Right renal cortex interstitium (tissue), 3 donors: Measurements from ENCODE around the gene DMBX1. TPM values are rescaled to one million over a fixed set of nuclear protein-coding genes. Genes with fewer than 3 reads are reported as not detected.

Source experiments
- DNase-seq, 3 donors: peaks; one replicate each; pipeline ENCODE4 v3.0.0-alpha.2; 2013; ENCODE audit warnings: low read depth in 3 of 3, low spot score in 2 of 3
- polyA plus RNA-seq, 3 donors: library from polyadenylated mRNA; unstranded; fragments of 120-200 nt; gene quantifications; one replicate each; pipeline ENCODE4 v1.2.1, GENCODE V29; 2013; ENCODE audit not compliant: insufficient read length in 3 of 3

The DMBX1 gene
- polyA plus RNA-seq, 3 donors, result not detected

- no peak for DNase-seq
Observed at GRCh38 chr1:46522969-46523320, 33.3 kb downstream of the DMBX1 start.

GRCh38 chr1:46523496-46524353, 34.1 kb downstream of the DMBX1 start:
- DNase-seq, result no peak

GRCh38 chr1:46524843-46525242, 35.2 kb downstream of the DMBX1 start:
- DNase-seq, result no peak

- DNase-seq, result no peak
Observed at GRCh38 chr1:46525253-46525983, 35.8 kb downstream of the DMBX1 start.

GRCh38 chr1:46526013-46526690, 36.5 kb downstream of the DMBX1 start:
- no peak for DNase-seq

GRCh38 chr1:46526691-46527291, 37.2 kb downstream of the DMBX1 start:
- DNase-seq, result no peak

GRCh38 chr1:46527474-46528296, 38.0 kb downstream of the DMBX1 start:
- DNase-seq, result no peak

GRCh38 chr1:46528297-46528955, 38.8 kb downstream of the DMBX1 start:
- no peak for DNase-seq

- DNase-seq, result no peak
Observed at GRCh38 chr1:46529031-46529630, 39.5 kb downstream of the DMBX1 start.

GRCh38 chr1:46530311-46530710, 40.7 kb downstream of the DMBX1 start:
- no peak for DNase-seq

- no peak for DNase-seq
Observed at GRCh38 chr1:46530791-46531409, 41.3 kb downstream of the DMBX1 start.

- DNase-seq, result no peak
Observed at GRCh38 chr1:46532095-46532494, 42.5 kb downstream of the DMBX1 start.

- no peak for DNase-seq
Observed at GRCh38 chr1:46532498-46533178, 43.0 kb downstream of the DMBX1 start.

- DNase-seq, result no peak
Observed at GRCh38 chr1:46533179-46533864, 43.7 kb downstream of the DMBX1 start.

- DNase-seq, result no peak
Observed at GRCh38 chr1:46535063-46535462, 45.4 kb downstream of the DMBX1 start.

- DNase-seq, result no peak
Observed at GRCh38 chr1:46536527-46536926, 46.9 kb downstream of the DMBX1 start.

- no peak for DNase-seq
Observed at GRCh38 chr1:46537651-46538050, 48.0 kb downstream of the DMBX1 start.

GRCh38 chr1:46538147-46538546, 48.5 kb downstream of the DMBX1 start:
- no peak for DNase-seq
